CD1c-positive myeloid dendritic cell (primary cell): ENCODE data around the gene FBXW11.

Source experiments
- DNase-seq: peaks from one replicate; pipeline ENCODE4 v3.0.0-alpha.2; 2016; ENCODE audit errors: extremely low spot score

The FBXW11 gene

GRCh38 chr5:172006321-172007174 is at the start of gene FBXW11:
FBXW11 (minus strand) TSS chr5:172006638; CDS start chr5:172006502, 136 bp downstream.
- DNase-seq = peak; percentile 97

- DNase-seq = no peak
Measured at GRCh38 chr5:172055996-172056395, 49.6 kb upstream of the FBXW11 start.

- DNase-seq = no peak
Measured at GRCh38 chr5:172055421-172055820, 49.0 kb upstream of the FBXW11 start.

- no peak for DNase-seq
Measured at GRCh38 chr5:172054611-172055153, 48.2 kb upstream of the FBXW11 start.

- peak; percentile 39 for DNase-seq
Measured at GRCh38 chr5:172052450-172053236, 46.2 kb upstream of the FBXW11 start.

GRCh38 chr5:172051643-172052339 is 45.4 kb upstream of the FBXW11 start:
- no peak for DNase-seq

GRCh38 chr5:172050080-172050479 is 43.6 kb upstream of the FBXW11 start:
- peak; percentile 61 for DNase-seq

- DNase-seq = no peak
Measured at GRCh38 chr5:172049226-172049796, 42.9 kb upstream of the FBXW11 start.

- DNase-seq = peak; percentile 17
Measured at GRCh38 chr5:172048539-172049101, 42.2 kb upstream of the FBXW11 start.

GRCh38 chr5:172048170-172048422 is 41.7 kb upstream of the FBXW11 start:
- DNase-seq = no peak

GRCh38 chr5:172046593-172046992 is 40.2 kb upstream of the FBXW11 start:
- no peak for DNase-seq

GRCh38 chr5:172045315-172045632 is 38.8 kb upstream of the FBXW11 start:
- no peak for DNase-seq

GRCh38 chr5:172044631-172045314 is 38.3 kb upstream of the FBXW11 start:
- no peak for DNase-seq

- DNase-seq = no peak
Measured at GRCh38 chr5:172043865-172044264, 37.4 kb upstream of the FBXW11 start.

GRCh38 chr5:172042183-172042582 is 35.7 kb upstream of the FBXW11 start:
- DNase-seq = no peak

- DNase-seq = no peak
Measured at GRCh38 chr5:172038167-172038566, 31.7 kb upstream of the FBXW11 start.

GRCh38 chr5:172035049-172035448 is 28.6 kb upstream of the FBXW11 start:
- no peak for DNase-seq

- DNase-seq = no peak
Measured at GRCh38 chr5:172031894-172032461, 25.5 kb upstream of the FBXW11 start.

GRCh38 chr5:172029876-172030275 is 23.4 kb upstream of the FBXW11 start:
- no peak for DNase-seq

- no peak for DNase-seq
Measured at GRCh38 chr5:172028167-172028566, 21.7 kb upstream of the FBXW11 start.
